Stimulated activated CD8-positive, alpha-beta memory T cell treated with anti-CD3 and anti-CD28 coated beads, Interleukin-12 subunit alpha, Interleukin-12 subunit beta, amount 100 ng/mL, for 1 hour (primary cell): ENCODE data around the gene CENPM.

Experiments
- DNase-seq: peaks from one replicate; pipeline ENCODE4 v3.0.0-alpha.2; 2020; ENCODE audit warnings: low read depth

The CENPM gene

GRCh38 chr22:41893591-41894375 is 53.2 kb downstream of the CENPM start:
- DNase-seq = no peak

- DNase-seq = no peak
These were observed 54.2 kb downstream of the CENPM start for GRCh38 chr22:41892721-41893120.

GRCh38 chr22:41891407-41891806 is 55.5 kb downstream of the CENPM start:
- no peak for DNase-seq
